Cardiac muscle cell (in vitro differentiated cells and primary cell): ENCODE measurements around the gene LRTM2. TPM values are rescaled to one million over a fixed set of nuclear protein-coding genes. Genes with fewer than 3 reads are reported as not detected.
A peak's percentile ranks its signal among the peaks of the same experiment; 100 is the strongest.

ENCODE experiments used
- DNase-seq, 2 donors: peaks; one replicate each; pipeline versions ENCODE4 v3.0.0 to v3.0.0-alpha.2; 2010 to 2017; ENCODE audit warnings: low read depth in 1 of 2, low spot score in 1 of 2
- H3K27ac ChIP-seq: fragments of 200-600 bp; sonication (generic); 2 replicates; pipeline ENCODE4 v1.5.1; 2016
- H3K27me3 ChIP-seq: fragments of 200-600 bp; sonication (generic); 2 replicates; pipeline ENCODE4 v1.6.0; 2016; ENCODE audit warnings: control low read depth
- H3K36me3 ChIP-seq: fragments of 200-600 bp; sonication (generic); 2 replicates; pipeline ENCODE4 v1.5.1; 2016; ENCODE audit warnings: control low read depth
- H3K4me1 ChIP-seq: fragments of 200-600 bp; sonication (generic); 2 replicates; pipeline ENCODE4 v1.8.1; 2017; ENCODE audit warnings: low read depth, mild to moderate bottlenecking, mixed run types
- H3K4me3 ChIP-seq: fragments of 200-600 bp; sonication (generic); 2 replicates; pipeline ENCODE4 v1.5.1; 2016; ENCODE audit warnings: mild to moderate bottlenecking
- H3K9me3 ChIP-seq: fragments of 200-600 bp; sonication (generic); 2 replicates; pipeline ENCODE4 v1.5.1; 2017; ENCODE audit warnings: low read depth, mild to moderate bottlenecking, control low read depth
- polyA plus RNA-seq: library from polyadenylated mRNA; unstranded; fragments of >200 nt; fragmentation: Nextera tagmentation; extraction: Ambion mirVana; gene quantifications from 2 replicates; pipeline ENCODE4 v1.2.1, GENCODE V29; 2016
- total RNA-seq: library from RNA; depleted of rRNA; stranded (reverse); fragments of >200 nt; gene quantifications from 2 replicates; pipeline ENCODE4 v1.2.3, GENCODE V29; 2016
- TF ChIP-seq, protein P1 (sequence below): IDR thresholded peaks from 2 replicates; pipeline ENCODE4 v1.5.1; 2012; ENCODE audit warnings: low read depth, mild to moderate bottlenecking, low read length

The LRTM2 gene
- total and polyA plus RNA-seq, 2 experiments from 2014 or later: not detected

GRCh38 chr12:1826867-1827705 is 6.7 kb downstream of the LRTM2 start:
- no peaks in the 10 kb centered on the region for H3K36me3 ChIP-seq
- no peaks in the 10 kb centered on the region for H3K9me3 ChIP-seq
- DNase-seq: peak in 1 of 2 donors; percentile 32
- H3K4me1 ChIP-seq: peaks cover 10% of the 10 kb centered on the region
- no peak overlapping the region for H3K4me3 ChIP-seq
- H3K27me3 ChIP-seq: peaks cover 16% of the 10 kb centered on the region
- H3K27ac ChIP-seq: no peak overlapping the region
- TF ChIP-seq, protein P1, sequence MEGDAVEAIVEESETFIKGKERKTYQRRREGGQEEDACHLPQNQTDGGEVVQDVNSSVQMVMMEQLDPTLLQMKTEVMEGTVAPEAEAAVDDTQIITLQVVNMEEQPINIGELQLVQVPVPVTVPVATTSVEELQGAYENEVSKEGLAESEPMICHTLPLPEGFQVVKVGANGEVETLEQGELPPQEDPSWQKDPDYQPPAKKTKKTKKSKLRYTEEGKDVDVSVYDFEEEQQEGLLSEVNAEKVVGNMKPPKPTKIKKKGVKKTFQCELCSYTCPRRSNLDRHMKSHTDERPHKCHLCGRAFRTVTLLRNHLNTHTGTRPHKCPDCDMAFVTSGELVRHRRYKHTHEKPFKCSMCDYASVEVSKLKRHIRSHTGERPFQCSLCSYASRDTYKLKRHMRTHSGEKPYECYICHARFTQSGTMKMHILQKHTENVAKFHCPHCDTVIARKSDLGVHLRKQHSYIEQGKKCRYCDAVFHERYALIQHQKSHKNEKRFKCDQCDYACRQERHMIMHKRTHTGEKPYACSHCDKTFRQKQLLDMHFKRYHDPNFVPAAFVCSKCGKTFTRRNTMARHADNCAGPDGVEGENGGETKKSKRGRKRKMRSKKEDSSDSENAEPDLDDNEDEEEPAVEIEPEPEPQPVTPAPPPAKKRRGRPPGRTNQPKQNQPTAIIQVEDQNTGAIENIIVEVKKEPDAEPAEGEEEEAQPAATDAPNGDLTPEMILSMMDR: no peak

- Histone ChIP-seq H3K36me3 (no peaks in the 10 kb centered on the region), H3K27ac (no peak overlapping the region), H3K4me1 (peaks cover 10% of the 10 kb centered on the region), H3K27me3 (peaks cover 12% of the 10 kb centered on the region), H3K9me3 (no peaks in the 10 kb centered on the region), H3K4me3 (no peak overlapping the region)
- TF ChIP-seq, protein P1: no peak
- no peak for DNase-seq
Observed at GRCh38 chr12:1827826-1828805, 7.8 kb downstream of the LRTM2 start.

GRCh38 chr12:1828856-1829255 is 8.5 kb downstream of the LRTM2 start:
- H3K4me1 ChIP-seq: peaks cover 10% of the 10 kb centered on the region
- H3K9me3 ChIP-seq: no peaks in the 10 kb centered on the region
- H3K4me3 ChIP-seq: no peak overlapping the region
- DNase-seq: peak in 1 of 2 donors; percentile 70
- H3K36me3 ChIP-seq: no peaks in the 10 kb centered on the region
- TF ChIP-seq, protein P1: no peak
- H3K27me3 ChIP-seq: peaks cover 16% of the 10 kb centered on the region
- no peak overlapping the region for H3K27ac ChIP-seq

GRCh38 chr12:1829306-1829900 is 9.0 kb downstream of the LRTM2 start:
- no peak for DNase-seq
- peaks cover 19% of the 10 kb centered on the region for H3K27me3 ChIP-seq
- no peak overlapping the region for H3K4me3 ChIP-seq
- TF ChIP-seq, protein P1: no peak
- no peaks in the 10 kb centered on the region for H3K36me3 ChIP-seq
- no peak overlapping the region for H3K27ac ChIP-seq
- H3K4me1 ChIP-seq: peaks cover 10% of the 10 kb centered on the region
- H3K9me3 ChIP-seq: no peaks in the 10 kb centered on the region

DNA sequence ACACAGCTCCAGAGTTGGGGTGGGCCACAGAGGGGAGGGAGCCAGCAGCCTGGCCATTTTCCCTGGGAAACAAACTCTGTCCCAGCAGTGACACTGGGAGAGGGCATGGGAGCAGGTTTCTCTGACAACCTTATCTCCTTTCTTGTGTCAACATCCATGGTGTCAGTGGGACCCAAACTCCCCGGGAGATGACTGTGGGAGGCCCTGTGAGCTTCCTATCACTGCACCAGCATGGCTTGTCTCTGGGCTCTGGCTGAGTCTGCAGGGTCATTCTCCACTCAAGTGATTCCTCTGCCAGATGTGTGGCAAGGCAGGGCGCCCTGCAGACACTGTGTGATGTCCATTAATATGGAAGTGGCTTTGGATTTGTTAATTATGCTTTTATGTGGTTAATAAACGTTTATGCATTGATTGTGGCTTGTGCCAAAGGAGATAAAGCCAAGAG is 10.1 kb downstream of the LRTM2 start:
- no peak overlapping the region for H3K4me3 ChIP-seq
- DNase-seq: no peak

More for the DNA sequence above, 10.1 kb downstream of the LRTM2 start:
- H3K9me3 ChIP-seq: no peaks in the 10 kb centered on the region
- H3K27me3 ChIP-seq: peaks cover 26% of the 10 kb centered on the region
- H3K36me3 ChIP-seq: no peaks in the 10 kb centered on the region
- H3K27ac ChIP-seq: no peak overlapping the region
- TF ChIP-seq, protein P1: no peak
- peaks cover 10% of the 10 kb centered on the region for H3K4me1 ChIP-seq
